Measurements from ENCODE around the gene MEIOB.
"Not testable (repeated sequence)": the region's sequence is repeated elsewhere in the genome, so short reads cannot be mapped to it uniquely, and the experiment has no call there.

Gene MEIOB

GRCh38 chr16:1807626-1808025, 64.3 kb downstream of the MEIOB start:
- no peak for DNase-seq

DNA sequence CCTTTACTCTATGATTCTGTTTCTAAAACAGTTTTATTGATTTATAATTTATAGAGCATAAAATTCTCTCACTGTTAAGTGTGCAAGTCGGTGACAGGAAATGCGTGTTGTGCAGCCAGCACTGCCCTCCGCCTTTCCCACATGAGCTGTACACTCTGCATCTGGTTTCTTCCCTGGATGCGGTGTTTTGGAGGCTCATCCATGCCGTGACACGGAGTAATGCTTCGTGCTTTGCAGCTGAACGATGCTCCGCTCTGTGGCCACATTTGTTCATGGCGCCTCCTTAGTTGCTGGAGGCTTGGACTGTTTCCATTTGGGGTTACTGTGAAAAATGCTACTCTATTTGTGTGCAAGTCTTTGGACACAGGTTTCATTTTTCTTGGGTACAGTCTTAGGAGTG, 71.3 kb downstream of the MEIOB start:
- DNase-seq, result no peak

DNA sequence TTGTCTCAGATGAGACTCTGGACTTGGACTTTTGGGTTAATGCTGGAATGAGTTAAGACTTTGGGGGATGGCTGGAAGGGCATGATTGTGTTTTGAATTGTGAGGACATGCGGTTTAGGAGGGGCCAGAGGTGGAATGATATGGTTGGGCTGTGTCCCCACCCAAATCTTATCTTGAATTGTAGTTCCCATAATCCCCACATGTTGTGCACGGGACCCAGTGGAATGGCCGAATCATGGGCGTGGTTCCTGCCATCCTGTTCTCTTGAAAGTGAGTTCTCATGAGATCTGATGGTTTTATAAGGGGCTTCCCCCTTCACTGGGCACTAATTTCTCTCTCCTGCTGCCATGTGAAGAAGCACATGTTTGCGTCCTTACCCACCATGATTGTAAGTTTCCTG, 72.7 kb downstream of the MEIOB start:
- not testable (repeated sequence) for DNase-seq

- DNase-seq, result no peak
Observed at GRCh38 chr16:1794908-1795666, 76.9 kb downstream of the MEIOB start.

- no peak for DNase-seq
Observed at GRCh38 chr16:1794221-1794871, 77.6 kb downstream of the MEIOB start.

DNA sequence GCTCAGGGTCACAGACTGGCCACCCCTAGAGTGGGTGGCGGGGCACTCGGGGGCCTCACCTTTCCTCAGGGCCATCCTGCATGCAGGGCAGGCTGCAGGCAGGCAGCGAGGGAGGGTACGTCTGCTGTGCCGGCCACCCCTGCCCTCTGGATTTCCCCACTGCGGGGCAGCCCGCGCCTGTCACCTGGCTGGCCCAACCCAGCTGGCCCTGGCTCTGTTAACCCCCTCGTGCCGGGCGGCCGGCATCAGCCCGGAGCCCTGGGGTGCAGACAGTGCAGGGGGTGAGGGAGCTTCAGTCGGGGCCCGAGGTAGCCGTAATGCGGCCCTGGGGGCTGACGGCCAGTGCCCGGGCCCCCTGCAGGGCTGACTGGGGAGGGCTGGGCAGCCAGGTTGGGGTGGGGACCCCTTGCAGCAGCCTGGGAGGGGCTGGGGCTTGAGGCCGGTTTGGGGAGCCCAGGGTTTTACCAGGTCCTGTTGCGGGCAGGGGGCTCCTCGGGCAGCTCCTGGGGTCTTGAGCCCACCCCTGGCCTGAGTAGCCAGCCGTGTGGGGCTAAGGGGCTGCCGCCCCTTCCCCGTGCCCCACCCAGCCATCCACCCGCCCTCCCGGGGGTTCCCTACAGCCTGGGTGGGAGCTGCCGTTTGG, 78.3 kb downstream of the MEIOB start, which contains the start of gene IGFALS:
Gene IGFALS (minus strand): TSS at position 128 of the 643 bp plus-strand sequence. CDS start 53 bp downstream, at position 75.
- no peak for DNase-seq

DNA sequence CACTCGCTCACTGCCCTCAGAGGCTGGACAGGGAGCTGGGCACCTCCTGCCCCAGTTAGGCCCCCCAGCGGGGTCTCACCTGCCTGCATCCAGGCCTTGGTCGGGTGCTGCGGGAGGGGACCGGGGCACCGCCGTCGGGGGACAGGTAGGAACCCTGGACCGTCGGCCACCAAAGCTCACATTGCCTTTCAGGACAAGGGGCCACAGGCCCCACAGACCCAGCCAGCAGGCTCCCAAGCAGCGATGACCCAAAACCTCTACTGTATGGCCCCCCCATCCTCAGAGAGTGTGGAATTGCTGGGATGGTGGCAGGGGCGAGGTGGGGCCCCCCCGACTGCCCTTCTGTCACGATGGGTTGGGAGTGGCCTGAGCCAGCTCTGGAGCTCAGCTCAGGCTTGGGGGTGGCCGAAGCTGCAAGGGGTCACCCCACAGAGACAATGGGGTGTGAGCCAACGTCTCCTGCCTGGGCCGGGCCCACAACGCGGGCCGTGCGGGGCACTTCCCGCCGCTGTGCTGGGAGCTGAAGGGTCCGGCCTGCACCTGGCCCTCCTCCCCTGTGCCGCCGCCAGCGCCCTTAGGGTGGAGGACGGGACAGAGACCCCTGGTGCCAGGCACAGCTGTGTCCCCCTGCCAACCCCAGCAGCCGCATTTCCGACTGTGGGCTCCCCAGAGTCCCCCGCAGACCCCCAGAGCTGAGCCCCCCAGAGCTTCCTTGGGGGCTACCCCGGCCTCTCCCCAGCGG, 79.0 kb downstream of the MEIOB start:
- no peak for DNase-seq

- no peak for DNase-seq
Observed at GRCh38 chr16:1791943-1792812, 79.8 kb downstream of the MEIOB start.

DNA sequence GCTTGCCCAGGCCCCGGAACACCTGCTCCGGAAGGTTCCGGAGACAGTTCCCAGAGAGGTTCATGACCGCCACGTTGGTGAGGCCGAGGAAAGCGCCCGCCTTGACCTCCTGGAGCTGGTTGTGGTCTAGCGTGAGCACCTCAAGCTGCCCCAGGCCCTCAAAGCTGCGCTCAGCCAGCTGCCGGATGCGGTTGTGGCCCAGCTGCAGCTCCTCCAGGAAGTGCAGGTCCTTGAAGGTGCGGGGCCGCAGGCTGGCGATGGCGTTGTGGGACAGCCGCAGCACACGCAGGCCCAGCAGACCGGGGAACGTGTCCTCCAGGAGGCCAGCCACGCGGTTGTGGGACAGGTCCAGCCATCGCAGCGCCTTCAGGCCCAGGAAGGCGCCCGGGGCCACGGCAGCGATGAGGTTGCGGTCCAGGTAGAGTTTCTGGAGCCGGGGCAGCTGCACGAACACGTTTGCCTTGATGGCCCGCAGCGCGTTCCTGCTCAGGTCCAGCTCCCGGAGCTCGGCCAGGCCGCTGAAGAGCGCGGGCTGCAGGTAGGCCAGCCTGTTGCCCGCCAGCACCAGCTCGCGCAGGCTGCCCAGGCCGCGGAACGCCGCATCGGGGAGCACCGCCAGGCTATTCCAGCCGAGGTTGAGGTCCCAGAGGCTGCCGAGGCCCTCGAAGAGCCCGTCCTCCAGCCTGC, 80.6 kb downstream of the MEIOB start:
- DNase-seq, result no peak

- DNase-seq, result no peak
Observed at GRCh38 chr16:1790611-1791255, 81.2 kb downstream of the MEIOB start.

DNA sequence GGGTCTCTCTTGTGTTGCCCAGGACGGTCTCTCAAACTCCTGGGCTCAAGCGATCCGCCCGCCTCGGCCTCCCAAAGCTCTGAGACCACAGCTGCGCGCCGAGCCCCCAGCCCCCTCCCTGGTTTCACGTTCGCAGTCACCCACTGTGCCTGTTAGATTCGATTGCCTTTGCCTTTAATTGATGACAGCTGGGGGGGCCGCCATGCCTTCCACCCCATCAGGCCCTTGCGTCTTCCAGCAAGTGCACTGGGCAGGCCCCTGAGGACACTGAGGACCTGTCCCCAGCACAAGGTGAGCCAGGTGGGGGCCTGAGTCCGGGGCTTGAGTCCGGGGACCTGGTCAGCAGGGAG, 81.7 kb downstream of the MEIOB start:
- no peak for DNase-seq

DNA sequence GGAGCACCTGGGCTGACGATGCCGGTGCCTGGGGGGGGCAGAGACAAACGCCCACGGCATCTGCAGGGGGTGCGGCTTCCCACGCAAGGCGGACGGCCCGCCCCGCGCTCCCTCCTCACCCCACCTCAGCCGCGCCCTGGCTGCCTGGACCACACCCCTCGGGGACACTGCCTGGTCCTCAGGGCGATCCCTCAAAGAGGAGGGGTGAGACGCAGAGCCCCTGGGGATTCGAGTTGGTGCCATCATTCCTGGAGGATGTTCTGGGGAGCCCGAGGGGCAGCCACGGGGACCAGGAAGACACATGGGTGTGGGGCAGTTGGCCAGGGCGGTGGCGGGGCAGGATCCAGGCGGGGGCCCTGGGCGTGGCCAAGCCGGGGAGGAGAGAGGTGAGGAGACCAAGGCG, 82.3 kb downstream of the MEIOB start:
- no peak for DNase-seq

- DNase-seq, result no peak
Observed at GRCh38 chr16:1788708-1789100, 83.3 kb downstream of the MEIOB start.

GRCh38 chr16:1788095-1788707, 83.8 kb downstream of the MEIOB start:
- no peak for DNase-seq

DNA sequence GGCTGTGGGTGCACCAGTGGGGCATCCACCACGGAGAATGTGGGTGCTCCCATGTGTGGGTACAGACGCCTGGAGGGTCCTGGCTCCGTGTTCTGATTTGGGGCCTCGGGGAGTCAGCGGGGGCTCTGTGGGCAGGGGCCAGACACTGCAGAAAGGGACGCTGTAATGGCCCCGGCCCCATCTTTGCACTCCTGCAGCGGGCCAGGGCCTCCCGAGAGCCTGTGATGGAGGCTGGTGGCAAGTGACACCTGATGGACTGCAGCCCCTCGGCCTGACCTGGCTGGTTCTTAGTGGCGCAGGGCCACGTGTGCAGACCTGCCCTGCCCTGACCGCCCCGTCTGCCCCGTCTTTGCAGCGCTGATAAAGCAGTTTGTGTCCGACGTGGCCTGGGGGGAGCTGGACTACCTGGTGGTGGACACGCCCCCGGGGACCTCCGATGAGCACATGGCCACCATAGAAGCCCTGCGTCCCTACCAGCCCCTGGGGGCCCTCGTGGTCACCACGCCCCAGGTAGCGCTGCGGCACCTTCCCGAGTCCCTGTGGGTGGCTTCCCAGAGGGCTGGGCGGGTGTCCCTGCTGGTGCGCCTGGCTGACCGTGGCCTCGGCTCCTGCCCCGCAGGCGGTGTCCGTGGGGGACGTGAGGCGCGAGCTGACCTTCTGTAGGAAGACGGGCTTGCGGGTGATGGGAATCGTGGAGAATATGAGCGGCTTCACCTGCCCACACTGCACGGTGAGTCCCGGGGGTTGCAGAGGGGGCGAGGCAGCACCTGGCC, 84.5 kb downstream of the MEIOB start:
- DNase-seq, result no peak

DNA sequence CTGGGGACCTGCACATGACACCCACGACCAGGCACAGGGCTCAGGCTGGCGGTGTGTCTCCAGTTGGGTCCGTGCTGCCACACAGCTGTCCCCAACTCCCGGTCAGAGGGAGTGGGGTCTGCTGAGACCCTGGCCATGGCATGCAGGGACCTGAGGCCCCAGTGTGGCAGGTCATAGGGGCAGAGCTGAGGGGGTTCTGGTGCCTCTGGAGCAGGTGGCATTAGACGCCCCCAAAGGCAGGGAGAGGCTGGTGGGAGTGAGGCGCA, 85.0 kb downstream of the MEIOB start:
- DNase-seq, result no peak

DNA sequence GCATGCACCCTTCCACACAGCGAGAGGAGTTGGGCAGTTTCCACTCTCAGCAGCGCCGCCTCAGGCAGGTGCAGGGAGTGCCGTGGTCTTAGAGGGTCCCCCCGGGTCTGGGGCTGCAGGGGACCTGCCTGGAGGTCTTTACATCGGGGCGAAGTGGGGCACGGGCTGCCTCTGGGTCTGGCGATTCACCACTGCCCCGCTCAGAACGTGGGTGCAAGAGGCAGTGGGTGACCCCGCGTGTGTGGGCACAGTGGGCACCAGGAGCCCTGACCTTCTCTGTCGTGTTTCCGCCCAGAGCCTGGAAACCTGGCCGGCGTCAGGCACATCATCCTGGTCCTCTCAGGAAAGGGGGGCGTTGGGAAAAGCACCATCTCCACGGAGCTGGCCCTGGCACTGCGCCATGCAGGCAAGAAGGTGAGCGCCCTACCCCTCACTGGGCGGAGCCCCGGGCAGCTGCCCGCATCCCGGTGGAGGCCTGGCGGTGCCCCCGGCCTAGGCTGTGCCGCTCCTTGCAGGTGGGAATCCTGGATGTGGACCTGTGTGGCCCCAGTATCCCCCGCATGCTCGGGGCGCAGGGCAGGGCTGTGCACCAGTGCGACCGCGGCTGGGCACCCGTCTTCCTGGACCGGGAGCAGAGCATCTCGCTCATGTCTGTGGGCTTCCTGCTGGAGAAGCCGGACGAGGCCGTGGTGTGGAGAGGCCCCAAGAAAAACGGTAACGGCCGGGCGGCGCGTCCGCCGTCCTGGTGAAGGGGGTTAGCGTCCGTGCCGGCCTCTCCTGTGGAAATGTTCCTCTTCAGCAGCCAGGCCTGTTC, 85.5 kb downstream of the MEIOB start:
- no peak for DNase-seq

DNA sequence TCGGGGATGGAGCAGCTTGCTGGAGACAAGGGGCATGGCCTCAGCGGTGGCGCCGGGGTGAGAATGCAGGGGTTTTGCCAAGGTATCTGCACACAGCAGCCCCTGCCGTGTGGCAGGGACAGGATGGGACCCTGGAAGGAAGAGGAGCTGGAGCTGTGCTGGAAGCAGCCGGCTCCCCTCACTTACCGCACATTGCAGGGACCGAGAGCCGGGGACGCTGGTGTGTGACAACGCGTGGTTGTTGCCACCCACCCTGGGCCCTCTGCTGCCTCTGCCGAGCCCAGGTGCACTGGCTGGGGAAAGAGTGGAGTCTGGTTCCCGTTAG, 86.2 kb downstream of the MEIOB start:
- no peak for DNase-seq
